Testis (tissue), 3 donors: ENCODE results near the gene OR2W3. TPM values are rescaled to one million over a fixed set of nuclear protein-coding genes. Genes with fewer than 3 reads are reported as not detected.
"Not testable (repeated sequence)": the region's sequence is repeated elsewhere in the genome, so short reads cannot be mapped to it uniquely, and the experiment has no call there.

Experiments
- DNase-seq: peaks from one replicate; pipeline ENCODE4 v3.0.0-alpha.2; 2019
- H3K27ac ChIP-seq, 2 donors: fragments of 200-600 bp; sonication (generic); one replicate each; pipeline ENCODE4 v1.5.1; 2019
- H3K27me3 ChIP-seq: fragments of 200-600 bp; sonication (generic); one replicate; pipeline ENCODE4 v1.5.1; 2019
- H3K36me3 ChIP-seq: fragments of 200-600 bp; sonication (generic); one replicate; pipeline ENCODE4 v1.5.1; 2017; ENCODE audit warnings: low read depth; ENCODE audit errors: missing control alignments
- H3K4me1 ChIP-seq: fragments of 200-600 bp; sonication (generic); one replicate; pipeline ENCODE4 v1.5.1; 2019
- H3K4me3 ChIP-seq, 2 donors: fragments of 200-600 bp; sonication (generic); one replicate each; pipeline ENCODE4 v1.5.1; 2017 to 2019
- H3K9me3 ChIP-seq: fragments of 200-600 bp; sonication (generic); one replicate; pipeline ENCODE4 v1.5.1; 2017
- POLR2A ChIP-seq: fragments of 450-650 bp; IDR thresholded peaks from one replicate; pipeline ENCODE4 v1.6.1; 2017; ENCODE audit warnings: antibody characterized with exemption, mild to moderate bottlenecking, moderate library complexity
- WGBS, 2 donors: methylation state at CpG; one replicate each; pipeline ENCODE4 v1.1.5; 2018; 5-methylcytosine and 5-hydroxymethylcytosine counted together
- intact Hi-C: fragments of 100-400 bp; cut with DNase I; formaldehyde crosslinking; loops from one replicate; pipeline ENCODE4 v1.15.1; 2023; ENCODE audit warnings: low total_unique reads
- polyA plus RNA-seq: library from polyadenylated mRNA; stranded (reverse); fragments of 350-450 nt; fragmentation: Illumina TruSeq; extraction: RNeasy Lipid Tissue Mini Kit (QIAGEN cat#74804); gene quantifications from one replicate; pipeline ENCODE4 v1.2.3, GENCODE V29; 2014; ENCODE audit warnings: low read depth, low replicate concordance; ENCODE audit not compliant: insufficient read depth
- total RNA-seq, 2 donors: library from RNA; depleted of rRNA; stranded (reverse); fragments of >200 nt; gene quantifications; one replicate each; pipeline ENCODE4 v1.2.3, GENCODE V29; 2016
- TF ChIP-seq, protein P1 (sequence below), 3 experiments: fragments of 450-650 bp in 2 of 3; fragments of 200-600 bp in 1 of 3; sonication (generic) in 1 of 3; IDR thresholded peaks; one replicate each; pipeline ENCODE4 v1.5.1; 2016 to 2019; ENCODE audit warnings: antibody characterized with exemption in 3 of 3, mild to moderate bottlenecking in 2 of 3, moderate library complexity in 1 of 3

Gene OR2W3
- total and polyA plus RNA-seq, 3 donors from 2014 or later: 1.5 to 3.9 (median 2.5) TPM

DNA sequence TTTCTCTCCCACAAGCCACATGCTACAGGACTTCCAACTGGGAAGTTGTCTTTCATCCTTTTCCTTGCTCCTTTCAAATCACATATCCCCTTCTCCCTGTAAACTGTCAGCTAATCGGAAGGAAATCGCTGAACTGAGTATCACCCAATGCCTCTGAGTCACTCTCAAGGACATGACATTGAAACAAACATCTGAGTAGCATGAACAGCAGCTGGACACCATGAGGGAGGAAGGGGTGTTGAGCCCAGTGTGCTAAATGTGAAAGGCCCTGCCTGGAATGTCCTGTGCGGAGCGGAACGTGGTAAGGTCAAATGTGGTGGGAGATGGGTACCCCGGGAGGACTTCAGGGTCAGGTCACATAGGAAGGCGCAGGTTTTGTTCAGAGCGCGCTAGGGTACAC is 29.5 kb downstream of the OR2W3 start, which contains the start of gene OR2AJ1:
Gene OR2AJ1 (plus strand): TSS at position 22 of the 400 bp plus-strand sequence. CDS start 8,880 bp downstream, outside the sequence.
- intact Hi-C loops: no loop called here
- no peak within 1 kb of the TSS for H3K4me3 ChIP-seq
- no peaks in the 10 kb centered on the region for H3K9me3 ChIP-seq
- H3K27me3 ChIP-seq: no peaks in the 10 kb centered on the region
- H3K36me3 ChIP-seq: no peaks in the 10 kb centered on the region
- no peak for DNase-seq
- no peaks in the 10 kb centered on the region for H3K4me1 ChIP-seq
- no peak within 1 kb of the TSS for H3K27ac ChIP-seq
- WGBS, 2 donors: 69 to 70% methylated on average over 9 of the region's 9 CpGs
- TF ChIP-seq, protein P1, sequence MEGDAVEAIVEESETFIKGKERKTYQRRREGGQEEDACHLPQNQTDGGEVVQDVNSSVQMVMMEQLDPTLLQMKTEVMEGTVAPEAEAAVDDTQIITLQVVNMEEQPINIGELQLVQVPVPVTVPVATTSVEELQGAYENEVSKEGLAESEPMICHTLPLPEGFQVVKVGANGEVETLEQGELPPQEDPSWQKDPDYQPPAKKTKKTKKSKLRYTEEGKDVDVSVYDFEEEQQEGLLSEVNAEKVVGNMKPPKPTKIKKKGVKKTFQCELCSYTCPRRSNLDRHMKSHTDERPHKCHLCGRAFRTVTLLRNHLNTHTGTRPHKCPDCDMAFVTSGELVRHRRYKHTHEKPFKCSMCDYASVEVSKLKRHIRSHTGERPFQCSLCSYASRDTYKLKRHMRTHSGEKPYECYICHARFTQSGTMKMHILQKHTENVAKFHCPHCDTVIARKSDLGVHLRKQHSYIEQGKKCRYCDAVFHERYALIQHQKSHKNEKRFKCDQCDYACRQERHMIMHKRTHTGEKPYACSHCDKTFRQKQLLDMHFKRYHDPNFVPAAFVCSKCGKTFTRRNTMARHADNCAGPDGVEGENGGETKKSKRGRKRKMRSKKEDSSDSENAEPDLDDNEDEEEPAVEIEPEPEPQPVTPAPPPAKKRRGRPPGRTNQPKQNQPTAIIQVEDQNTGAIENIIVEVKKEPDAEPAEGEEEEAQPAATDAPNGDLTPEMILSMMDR (IDR thresholded peaks at IDR 0.05): no peak
- no peak for TF ChIP-seq POLR2A

DNA sequence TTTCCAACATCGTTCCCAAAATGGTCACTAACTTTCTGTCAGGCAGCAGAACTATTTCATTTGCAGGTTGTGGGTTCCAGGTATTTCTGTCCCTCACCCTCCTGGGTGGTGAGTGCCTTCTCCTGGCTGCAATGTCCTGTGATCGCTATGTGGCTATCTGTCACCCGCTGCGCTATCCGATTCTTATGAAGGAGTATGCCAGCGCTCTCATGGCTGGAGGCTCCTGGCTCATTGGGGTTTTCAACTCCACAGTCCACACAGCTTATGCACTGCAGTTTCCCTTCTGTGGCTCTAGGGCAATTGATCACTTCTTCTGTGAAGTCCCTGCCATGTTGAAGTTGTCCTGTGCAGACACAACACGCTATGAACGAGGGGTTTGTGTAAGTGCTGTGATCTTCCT is 38.6 kb downstream of the OR2W3 start:
- H3K4me1 ChIP-seq: no peaks in the 10 kb centered on the region
- no peak overlapping the region for H3K4me3 ChIP-seq
- DNase-seq: no peak
- WGBS, 2 donors: 65 to 77% methylated on average over 8 of the region's 8 CpGs
- H3K9me3 ChIP-seq: no peaks in the 10 kb centered on the region
- TF ChIP-seq, protein P1 (IDR thresholded peaks at IDR 0.05): no peak
- TF ChIP-seq POLR2A: no peak
- intact Hi-C loops: no loop called here
- H3K27ac ChIP-seq: no peak overlapping the region
- H3K36me3 ChIP-seq: no peaks in the 10 kb centered on the region
- H3K27me3 ChIP-seq: no peaks in the 10 kb centered on the region

- TF ChIP-seq POLR2A: no peak
- TF ChIP-seq, protein P1 (IDR thresholded peaks at IDR 0.05): no peak
- Histone ChIP-seq H3K4me3 (peak overlapping the region in 1 of 2 donors; percentile 45), H3K4me1 (no peaks in the 10 kb centered on the region), H3K9me3 (no peaks in the 10 kb centered on the region), H3K36me3 (no peaks in the 10 kb centered on the region), H3K27ac (no peak overlapping the region), H3K27me3 (no peaks in the 10 kb centered on the region)
- DNase-seq: no peak
- 77 to 89% methylated on average over 5 to 9 of the region's 9 CpGs for WGBS, 2 donors
- intact Hi-C loops: no loop called here
Observed at GRCh38 chr1:247935781-247936180, 40.4 kb downstream of the OR2W3 start.

- Histone ChIP-seq H3K36me3 (no peaks in the 10 kb centered on the region), H3K27ac (no peak overlapping the region), H3K4me3 (peak overlapping the region; percentile 45 to 49), H3K4me1 (no peaks in the 10 kb centered on the region), H3K27me3 (no peaks in the 10 kb centered on the region), H3K9me3 (no peaks in the 10 kb centered on the region)
- intact Hi-C loops: no loop called here
- no peak for TF ChIP-seq POLR2A
- no peak for DNase-seq
- 73 to 77% methylated on average over 18 of the region's 18 CpGs for WGBS, 2 donors
Observed at GRCh38 chr1:247936415-247936814, 41.0 kb downstream of the OR2W3 start.

DNA sequence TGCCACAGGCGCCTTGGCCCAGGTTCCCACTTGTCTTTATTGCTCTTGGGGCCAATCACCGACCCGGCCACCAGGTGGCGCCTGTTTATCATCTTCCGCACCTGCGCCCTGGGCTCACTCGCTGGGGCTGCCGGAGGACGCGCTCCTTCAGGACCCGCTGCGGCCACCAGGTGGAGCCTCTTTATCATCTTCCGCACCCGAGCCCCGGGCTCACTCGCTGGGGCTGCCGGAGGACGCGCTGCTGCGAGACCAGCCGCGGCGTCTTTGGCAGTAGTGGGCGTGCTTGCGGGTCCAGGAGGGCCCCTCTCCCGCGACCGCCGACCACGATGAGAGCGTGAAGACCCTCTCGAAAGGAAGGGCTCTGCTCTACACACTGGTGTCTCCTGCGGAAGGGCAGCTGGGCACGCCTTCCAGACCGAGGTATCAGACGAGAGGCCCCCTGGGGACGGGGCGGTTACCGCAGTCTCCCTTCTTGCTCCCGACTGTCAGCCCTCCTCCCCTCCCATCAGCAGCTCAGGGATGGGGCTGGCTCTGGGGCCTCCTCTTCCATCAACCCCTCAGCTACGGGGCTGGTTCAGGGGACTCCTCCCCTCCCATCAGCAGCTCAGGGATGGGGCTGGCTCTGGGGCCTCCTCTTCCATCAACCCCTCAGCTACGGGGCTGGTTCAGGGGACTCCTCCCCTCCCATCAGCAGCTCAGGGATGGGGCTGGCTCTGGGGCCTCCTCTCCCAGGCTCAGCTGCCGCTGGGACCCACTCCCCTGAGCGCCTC is 41.8 kb downstream of the OR2W3 start:
- H3K4me1 ChIP-seq, intact Hi-C loops, H3K36me3 ChIP-seq, H3K27me3 ChIP-seq, H3K9me3 ChIP-seq, H3K27ac ChIP-seq: not testable (repeated sequence)
- H3K4me3 ChIP-seq: peak overlapping the region; percentile 45 to 49
- 3 to 19% methylated on average over 24 to 44 of the region's 44 CpGs for WGBS, 2 donors
- DNase-seq: peak; percentile 96
- TF ChIP-seq, protein P1 (IDR thresholded peaks at IDR 0.05): peak; percentile 86 to 96 (median 93)
